HG02642 (cell line): Measurements from ENCODE around the gene OVCA2.

Source experiments
- ATAC-seq: cut with Tn5 transposase; IDR thresholded peaks from one replicate; pipeline ENCODE4 v1.9.1; 2021; ENCODE audit warnings: mild to moderate bottlenecking; ENCODE audit not compliant: unreplicated experiment, poor library complexity

Gene OVCA2

GRCh38 chr17:2051061-2051932, 9.5 kb downstream of the OVCA2 start:
- no peak for ATAC-seq

GRCh38 chr17:2051933-2052559, 10.2 kb downstream of the OVCA2 start:
- ATAC-seq = no peak

DNA sequence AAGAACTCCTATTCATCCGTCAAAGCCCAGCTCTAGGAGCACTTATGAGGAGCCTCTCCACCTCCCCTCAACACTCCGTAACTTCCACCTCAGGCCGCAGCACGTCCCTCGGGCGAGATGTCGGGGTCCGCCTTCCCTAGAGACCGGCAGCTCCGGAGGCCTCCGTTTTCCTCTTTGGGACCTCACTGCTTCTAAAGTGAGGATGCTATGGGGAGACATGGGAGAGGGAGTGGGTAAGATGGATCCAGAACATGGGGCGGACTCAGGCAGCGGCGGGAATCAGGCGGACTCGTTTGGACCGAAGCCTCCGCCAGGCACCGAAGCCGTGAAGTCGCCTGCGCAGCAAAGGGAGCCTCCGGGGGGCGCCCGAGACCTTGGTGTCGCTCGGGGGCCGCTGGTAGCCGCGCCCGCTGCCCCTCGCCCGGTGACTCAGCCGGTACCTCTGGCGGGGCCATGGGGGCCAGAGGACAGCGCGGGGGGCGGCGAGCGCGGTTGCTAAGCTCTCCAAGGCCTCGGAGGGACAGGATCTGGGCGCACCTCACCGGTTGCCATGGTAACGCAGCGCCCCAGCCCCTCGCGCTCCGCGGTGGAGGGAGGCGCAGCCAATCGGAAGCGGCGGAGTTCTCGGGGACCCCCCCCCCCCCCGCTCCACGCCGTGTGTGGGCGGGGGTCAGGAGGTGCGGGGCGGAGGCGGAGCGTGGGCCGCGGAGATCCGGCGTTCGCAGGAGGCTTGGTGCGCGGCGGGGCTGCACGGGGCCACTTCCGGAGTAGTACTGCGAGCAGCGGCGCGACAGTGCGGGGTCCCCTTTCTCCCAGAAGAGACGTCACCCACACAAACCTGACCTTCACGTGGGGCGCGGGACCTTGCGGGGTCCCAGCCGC, 11.8 kb downstream of the OVCA2 start:
- no peak for ATAC-seq

GRCh38 chr17:2054262-2054511, 12.4 kb downstream of the OVCA2 start:
- ATAC-seq = no peak

DNA sequence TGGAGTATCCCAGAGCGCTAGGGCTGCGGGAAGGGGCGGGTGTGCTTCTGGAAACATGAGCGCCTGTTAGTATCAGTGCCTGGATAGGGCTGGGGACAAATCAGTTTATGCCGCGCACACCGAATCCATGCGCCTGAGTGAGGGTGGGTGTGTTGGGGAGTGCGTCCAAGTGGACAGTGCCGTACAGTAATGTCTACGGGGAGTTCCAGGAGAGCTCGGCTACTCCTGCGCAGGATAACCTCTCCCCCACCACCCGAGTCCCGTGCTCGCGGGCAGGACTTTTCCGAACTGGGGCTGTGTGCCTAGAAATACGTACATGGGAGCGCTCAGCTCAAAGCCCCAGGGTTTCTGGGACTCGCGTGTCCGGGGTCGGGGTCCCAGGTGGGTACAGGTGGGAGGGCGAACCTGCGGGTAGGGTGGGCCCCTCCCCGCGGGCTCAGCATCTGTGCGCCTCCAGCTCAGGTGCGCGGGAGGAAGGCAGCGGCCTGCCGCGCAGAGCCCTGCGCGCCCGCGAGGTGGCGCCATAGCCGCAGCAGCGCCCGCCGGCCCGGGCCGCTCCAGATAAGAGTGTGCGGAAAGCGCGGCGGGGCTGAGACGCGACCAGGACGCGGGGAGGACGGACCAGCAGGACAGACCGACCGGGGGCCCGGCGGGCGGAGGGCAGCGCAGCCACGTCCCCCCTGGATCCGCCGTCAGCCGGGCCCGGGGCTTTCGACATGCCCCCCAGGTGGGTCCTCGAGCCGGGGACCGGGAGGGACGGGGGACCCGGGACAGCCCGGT, 12.9 kb downstream of the OVCA2 start, which contains the start of gene HIC1:
HIC1 (plus strand) TSS at position 592 of the 780 bp plus-strand sequence. CDS start 1,588 bp downstream, outside the sequence.
- peak; percentile 39 for ATAC-seq

GRCh38 chr17:2055292-2056205, 13.7 kb downstream of the OVCA2 start:
- ATAC-seq = no peak

- no peak for ATAC-seq
Observed at GRCh38 chr17:2056206-2057174, 14.7 kb downstream of the OVCA2 start.

GRCh38 chr17:2057175-2057759, 15.4 kb downstream of the OVCA2 start:
- ATAC-seq = no peak

GRCh38 chr17:2057760-2058585, 16.2 kb downstream of the OVCA2 start:
- ATAC-seq = no peak

DNA sequence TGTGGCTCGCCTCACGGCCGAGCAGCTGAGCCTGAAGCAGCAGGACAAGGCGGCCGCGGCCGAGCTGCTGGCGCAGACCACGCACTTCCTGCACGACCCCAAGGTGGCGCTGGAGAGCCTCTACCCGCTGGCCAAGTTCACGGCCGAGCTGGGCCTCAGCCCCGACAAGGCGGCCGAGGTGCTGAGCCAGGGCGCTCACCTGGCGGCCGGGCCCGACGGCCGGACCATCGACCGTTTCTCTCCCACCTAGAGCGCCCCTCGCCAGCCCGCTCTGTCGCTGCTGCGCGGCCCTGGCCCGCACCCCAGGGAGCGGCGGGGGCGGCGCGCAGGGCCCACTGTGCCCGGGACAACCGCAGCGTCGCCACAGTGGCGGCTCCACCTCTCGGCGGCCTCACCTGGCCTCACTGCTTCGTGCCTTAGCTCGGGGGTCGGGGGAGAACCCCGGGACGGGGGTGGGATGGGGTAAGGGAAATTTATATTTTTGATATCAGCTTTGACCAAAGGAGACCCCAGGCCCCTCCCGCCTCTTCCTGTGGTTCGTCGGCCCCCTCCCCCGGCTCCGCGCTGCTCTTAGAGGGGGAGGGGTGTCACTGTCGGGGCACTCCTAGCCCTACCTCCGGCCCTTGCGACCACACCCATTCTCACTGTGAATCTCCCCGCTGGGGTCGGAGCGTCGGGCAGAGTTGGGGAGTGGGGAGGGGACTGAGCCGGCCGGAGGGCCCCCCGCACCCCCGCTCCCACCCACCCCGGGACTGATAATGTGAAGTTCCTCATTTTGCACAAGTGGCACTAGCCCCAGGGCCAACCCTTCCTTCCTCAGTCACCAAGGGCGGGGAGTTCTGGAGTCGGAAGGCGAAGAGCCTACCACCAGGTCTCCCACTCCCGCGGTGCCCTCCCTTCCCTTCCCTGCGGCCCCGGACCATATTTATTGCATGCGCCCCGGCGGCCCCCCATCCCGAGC, 17.0 kb downstream of the OVCA2 start:
- ATAC-seq = no peak

- ATAC-seq = no peak
Observed at GRCh38 chr17:2059547-2060384, 17.9 kb downstream of the OVCA2 start.

GRCh38 chr17:2060385-2060658, 18.5 kb downstream of the OVCA2 start:
- no peak for ATAC-seq

GRCh38 chr17:2060681-2061440, 19.0 kb downstream of the OVCA2 start:
- ATAC-seq = no peak

DNA sequence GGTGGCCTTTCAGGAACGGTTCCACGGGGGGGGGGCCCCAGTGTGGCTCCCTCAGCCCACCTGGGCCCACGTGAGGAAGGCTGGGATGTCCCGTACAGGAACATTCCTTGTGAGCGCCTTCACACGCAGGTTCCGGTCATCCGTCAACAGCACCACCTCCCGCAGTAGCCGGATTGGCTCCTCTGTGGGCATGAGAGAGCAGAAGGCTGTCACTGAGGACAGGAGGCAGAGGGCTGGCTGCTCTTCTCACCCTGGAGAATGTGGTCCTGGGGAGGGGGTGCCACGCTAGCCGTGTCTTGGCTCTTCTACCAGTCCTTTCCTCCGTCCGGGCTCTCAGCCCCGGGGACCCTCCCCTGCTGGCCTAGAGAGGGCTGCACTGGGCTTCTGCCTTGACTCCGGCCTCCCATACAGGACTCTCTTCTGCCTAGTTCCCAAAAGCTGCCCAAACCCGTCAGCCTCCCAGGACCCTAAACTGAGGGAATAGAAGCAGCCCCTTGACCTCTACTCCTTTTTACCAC, 19.7 kb downstream of the OVCA2 start:
- ATAC-seq = no peak
